GM19463 (cell line): ENCODE measurements around the gene CWC27.
"Not testable (repeated sequence)": the region's sequence is repeated elsewhere in the genome, so short reads cannot be mapped to it uniquely, and the experiment has no call there.

Source experiments
- ATAC-seq: cut with Tn5 transposase; IDR thresholded peaks from one replicate; pipeline ENCODE4 v1.9.1; 2021; ENCODE audit warnings: mild to moderate bottlenecking, moderate library complexity; ENCODE audit not compliant: unreplicated experiment

The CWC27 gene

GRCh38 chr5:64836786-64837185 is 68.1 kb downstream of the CWC27 start:
- ATAC-seq: no peak

- no peak for ATAC-seq
These were observed 69.6 kb downstream of the CWC27 start for GRCh38 chr5:64838376-64838775.

DNA sequence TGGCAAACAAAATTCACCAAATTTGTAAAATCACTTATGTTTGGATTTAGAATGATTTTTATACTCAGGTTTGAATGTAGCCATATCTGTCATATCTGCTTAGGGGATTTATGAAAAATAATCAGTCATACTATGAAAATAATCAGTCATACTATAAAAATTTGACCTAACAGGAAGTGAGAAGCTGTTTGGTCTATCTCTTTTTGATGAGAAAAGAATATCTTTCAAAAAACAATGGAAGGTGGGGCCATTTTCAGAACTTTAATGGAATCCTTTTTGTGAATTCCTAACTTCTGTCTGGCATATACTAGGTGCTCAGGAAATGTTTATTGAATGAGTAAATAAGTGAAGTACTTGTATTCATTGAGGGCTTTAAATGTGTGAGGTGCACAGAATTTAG is 70.1 kb downstream of the CWC27 start:
- ATAC-seq: no peak

- ATAC-seq: no peak
These were observed 71.2 kb downstream of the CWC27 start for GRCh38 chr5:64839936-64840335.

- no peak for ATAC-seq
These were observed 72.2 kb downstream of the CWC27 start for GRCh38 chr5:64840958-64841357.

GRCh38 chr5:64853777-64854176 is 85.0 kb downstream of the CWC27 start:
- ATAC-seq: no peak

- no peak for ATAC-seq
These were observed 86.1 kb downstream of the CWC27 start for GRCh38 chr5:64854855-64855254.

- no peak for ATAC-seq
These were observed 91.2 kb downstream of the CWC27 start for GRCh38 chr5:64859881-64860280.

GRCh38 chr5:64861281-64861680 is 92.6 kb downstream of the CWC27 start:
- no peak for ATAC-seq

- ATAC-seq: no peak
These were observed 95.4 kb downstream of the CWC27 start for GRCh38 chr5:64864171-64864570.

DNA sequence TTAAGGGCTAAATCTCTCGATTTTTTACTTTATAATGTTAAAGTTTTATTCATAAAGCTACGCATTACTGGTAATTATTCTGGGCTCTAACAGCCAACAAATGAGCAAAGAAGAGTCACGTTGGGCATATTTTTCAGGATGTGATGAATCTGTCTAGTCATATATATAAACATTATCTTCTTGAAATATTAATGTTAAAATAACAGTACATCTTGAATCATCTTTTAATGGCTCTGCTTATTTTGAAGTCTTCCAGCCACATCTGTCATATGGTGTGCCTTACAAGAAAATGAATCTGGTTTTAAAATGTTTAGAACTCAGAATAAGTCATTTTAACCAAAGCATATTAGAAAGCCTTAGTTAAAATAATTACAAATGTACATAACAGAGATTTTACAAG is 96.9 kb downstream of the CWC27 start:
- ATAC-seq: no peak

DNA sequence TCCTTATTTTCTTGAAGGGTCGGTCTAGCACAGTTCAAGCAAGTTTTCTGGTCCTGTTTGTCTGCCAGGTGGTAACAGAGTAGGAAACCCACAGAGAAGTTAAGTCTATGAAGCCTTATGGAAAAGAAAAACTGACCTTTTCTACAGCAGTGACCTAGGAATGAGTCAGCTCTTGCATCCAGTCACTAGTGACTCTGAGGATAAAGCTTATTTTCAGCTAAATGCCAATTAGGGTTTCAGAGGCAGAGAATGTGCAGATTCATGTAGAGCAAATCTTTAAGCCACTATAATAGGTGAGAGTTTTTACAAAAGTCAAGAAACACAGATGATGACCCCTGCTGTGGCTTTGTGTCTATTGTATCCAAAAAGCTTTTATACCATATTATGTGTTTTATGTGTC is 100.7 kb downstream of the CWC27 start:
- ATAC-seq: no peak

DNA sequence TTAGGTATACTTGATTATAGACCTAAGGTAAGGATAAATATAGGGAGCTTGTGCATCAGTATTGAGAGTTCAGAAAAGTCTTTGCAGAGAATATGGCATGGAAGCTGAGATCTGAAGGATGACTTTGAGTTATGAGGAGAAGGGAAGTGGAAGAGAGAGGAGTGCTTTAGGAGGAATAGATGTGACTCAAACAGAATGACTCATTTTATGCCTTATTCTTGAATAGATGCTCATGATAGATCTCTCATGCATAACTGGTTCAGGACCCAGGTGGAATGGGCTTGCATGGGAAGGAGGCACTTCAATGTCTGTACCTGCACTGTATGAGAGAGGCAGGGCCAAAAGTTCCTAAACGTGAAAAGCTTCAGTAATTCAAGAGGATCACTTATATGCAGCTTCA is 103.3 kb downstream of the CWC27 start:
- ATAC-seq: no peak

- ATAC-seq: no peak
These were observed 104.7 kb downstream of the CWC27 start for GRCh38 chr5:64873441-64873840.

DNA sequence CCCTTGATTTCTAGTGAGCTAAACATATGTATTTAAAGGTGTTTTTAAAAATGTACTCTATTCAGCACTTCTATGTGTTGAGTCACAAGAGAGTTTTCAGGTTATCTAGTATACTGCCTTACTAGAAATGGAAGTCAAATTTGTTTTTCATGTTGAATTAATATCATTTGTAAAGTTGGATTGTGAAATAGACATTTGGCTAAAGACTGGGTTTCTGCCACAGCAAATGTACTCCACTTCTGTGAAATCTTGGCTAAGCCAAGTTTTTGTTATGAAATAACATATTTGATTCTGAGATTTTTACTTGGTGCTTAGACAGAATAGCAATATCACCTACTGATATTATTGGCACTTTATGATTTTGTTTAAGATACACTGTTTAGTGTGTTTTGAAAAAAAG is 106.0 kb downstream of the CWC27 start:
- no peak for ATAC-seq

DNA sequence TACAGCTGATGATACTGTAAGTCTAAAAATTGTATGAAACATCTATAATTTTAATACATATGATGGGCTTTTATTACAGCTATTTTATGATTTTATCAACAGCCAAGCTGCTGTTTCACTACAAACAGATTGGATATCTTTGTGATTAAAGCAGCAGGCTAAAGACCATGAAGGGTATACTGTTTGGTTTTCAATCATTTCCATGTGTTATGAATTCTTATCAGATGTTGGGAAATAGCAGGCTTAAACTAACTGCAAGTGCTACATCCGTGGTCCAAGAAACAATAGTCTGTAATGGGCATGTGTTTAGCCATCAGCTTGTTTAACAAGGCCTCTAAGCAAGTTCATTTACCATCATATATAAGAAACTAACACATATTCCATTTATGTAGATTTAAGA is 107.5 kb downstream of the CWC27 start:
- ATAC-seq: no peak

DNA sequence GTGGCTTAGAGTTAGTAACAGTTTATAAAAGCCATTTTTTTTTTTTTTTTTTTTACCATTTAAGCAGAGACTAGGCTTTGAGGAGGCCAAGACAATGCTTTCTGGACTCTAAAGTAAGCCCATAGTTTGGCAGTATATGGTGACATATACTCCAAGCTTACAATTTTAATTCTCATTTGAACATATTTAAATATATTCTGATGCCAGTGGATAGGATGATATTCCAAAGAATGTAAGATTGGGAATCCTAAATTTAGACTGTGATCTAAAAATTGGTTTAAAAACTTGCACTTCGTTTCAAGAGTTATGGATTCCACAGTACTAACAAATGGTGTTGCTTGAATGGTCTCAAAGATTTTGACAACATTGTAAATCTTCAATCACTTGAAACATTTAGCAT is 112.1 kb downstream of the CWC27 start:
- no peak for ATAC-seq

DNA sequence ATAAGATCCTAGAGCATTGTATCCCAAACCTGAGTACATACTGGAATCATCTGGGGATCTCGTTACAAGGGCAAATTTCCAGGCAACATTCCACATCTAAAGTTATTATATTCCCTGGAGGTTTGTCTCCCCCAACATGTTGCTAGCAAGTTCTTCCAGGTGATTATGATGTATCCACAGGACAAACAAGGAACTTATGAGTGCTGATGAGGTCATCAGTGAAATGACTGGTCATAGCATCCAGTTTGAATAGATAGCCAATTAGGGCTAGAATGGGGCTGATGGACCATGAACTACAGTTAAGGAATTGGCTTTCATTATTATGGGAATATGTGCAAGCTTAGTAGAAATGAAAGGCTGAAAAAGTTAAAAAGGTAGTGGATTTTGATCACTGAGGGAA is 115.2 kb downstream of the CWC27 start:
- ATAC-seq: no peak

- no peak for ATAC-seq
These were observed 115.8 kb downstream of the CWC27 start for GRCh38 chr5:64884541-64884940.

GRCh38 chr5:64887910-64888309 is 119.2 kb downstream of the CWC27 start:
- ATAC-seq: no peak

DNA sequence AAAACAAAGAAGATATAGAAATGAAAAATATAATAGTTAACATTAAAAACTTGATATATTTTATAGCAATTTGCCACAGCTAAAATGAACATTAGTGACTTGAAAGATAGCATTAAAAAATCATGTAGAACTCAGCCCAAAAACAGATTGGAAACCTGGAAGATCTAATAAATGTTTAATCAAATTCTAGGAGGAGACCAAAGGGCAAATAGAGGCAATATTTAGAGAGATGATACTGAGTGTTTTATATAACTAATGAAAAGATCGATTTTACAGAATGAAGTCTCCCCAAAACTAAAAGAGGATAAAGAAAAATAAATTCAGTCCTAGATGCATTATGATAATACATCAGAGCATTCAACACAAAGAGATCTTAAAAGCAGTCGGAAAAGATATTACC is 127.0 kb downstream of the CWC27 start:
- ATAC-seq: no peak

- ATAC-seq: no peak
These were observed 131.1 kb downstream of the CWC27 start for GRCh38 chr5:64899838-64900237.

DNA sequence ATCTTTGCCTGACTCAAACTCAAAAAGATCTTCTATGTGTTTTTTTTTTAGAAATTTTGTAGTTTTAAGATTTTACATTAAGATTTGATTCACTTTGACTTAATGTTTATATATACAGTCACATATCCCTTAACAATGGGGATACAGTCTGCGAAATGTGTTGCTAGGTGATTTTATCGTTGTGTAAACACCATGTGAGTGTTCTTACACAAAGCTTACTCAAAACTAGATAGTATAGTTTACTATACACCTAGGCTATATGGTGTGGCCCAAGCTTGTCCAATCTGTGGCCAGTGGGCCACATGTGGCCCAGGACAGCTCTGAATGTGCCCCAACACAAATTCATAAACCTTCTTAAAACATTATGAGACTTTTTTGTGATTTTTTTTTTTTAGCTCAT is 131.9 kb downstream of the CWC27 start:
- ATAC-seq: no peak

DNA sequence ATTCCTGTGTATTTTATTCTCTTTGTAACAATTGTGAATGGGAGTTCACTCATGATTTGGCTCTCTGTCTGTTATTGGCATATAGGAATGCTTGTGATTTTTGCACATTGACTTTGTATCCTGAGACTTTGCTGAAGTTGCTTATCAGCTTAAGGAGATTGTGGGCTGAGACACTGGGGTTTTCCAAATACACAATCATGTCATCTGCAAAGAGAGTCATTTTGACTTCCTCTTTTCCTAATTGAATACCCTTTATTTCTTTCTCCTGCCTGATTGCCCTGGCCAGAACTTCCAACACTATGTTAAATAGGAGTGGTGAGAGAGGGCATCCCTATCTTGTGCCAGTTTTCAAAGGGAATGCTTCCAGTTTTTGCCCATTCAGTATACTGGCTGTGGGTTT is 138.7 kb downstream of the CWC27 start:
- not testable (repeated sequence) for ATAC-seq
